A673 (cell line): ENCODE data around the gene SLC35E2B. TPM values are rescaled to one million over a fixed set of nuclear protein-coding genes. Genes with fewer than 3 reads are reported as not detected.
"Not testable (repeated sequence)": the region's sequence is repeated elsewhere in the genome, so short reads cannot be mapped to it uniquely, and the experiment has no call there.

Experiments
- Bru-seq: library from RNA; stranded (reverse); fragments of 400-500 nt; gene quantifications from one replicate; lab custom pipeline; 2021; lab: Mats Ljungman, UMichigan
- BruChase-seq, 2 experiments: library from RNA; stranded (reverse); fragments of 400-500 nt; gene quantifications; one replicate each; lab custom pipeline; 2021; lab: Mats Ljungman, UMichigan
- BruUV-seq: library from RNA; stranded (reverse); fragments of 400-500 nt; replicated peaks from 2 replicates; lab custom pipeline; 2021; lab: Mats Ljungman, UMichigan
- CTCF ChIA-PET: fragments of 300-600 bp; sonication (Branson Sonifier 250); formaldehyde crosslinking; loops from one replicate; lab custom pipeline; 2022; ENCODE audit warnings: antibody characterized with exemption; lab: Charles Lee
- POLR2A ChIA-PET: fragments of 300-600 bp; sonication (Branson Sonifier 250); formaldehyde crosslinking; loops from one replicate; lab custom pipeline; 2022; ENCODE audit warnings: antibody characterized with exemption; ENCODE audit not compliant: low non-redundant PET; lab: Charles Lee
- DNase-seq: peaks from one replicate; pipeline ENCODE4 v3.0.0-alpha.2; 2015; ENCODE audit warnings: low spot score
- H3K27ac ChIP-seq: fragments of 200-600 bp; sonication (generic); 2 replicates; pipeline ENCODE4 v1.5.1; 2016; ENCODE audit warnings: mixed run types, low read depth, mild to moderate bottlenecking, mixed read lengths, antibody characterized with exemption, low read length; ENCODE audit not compliant: poor library complexity, severe bottlenecking
- H3K27me3 ChIP-seq: fragments of 200-600 bp; sonication (generic); replicated peaks from 2 replicates; pipeline ENCODE4 v1.6.1; 2017; ENCODE audit warnings: mixed run types, low read depth, mild to moderate bottlenecking, mixed read lengths, antibody characterized with exemption, low read length; ENCODE audit not compliant: insufficient read depth, poor library complexity
- H3K36me3 ChIP-seq: fragments of 200-600 bp; sonication (generic); 2 replicates; pipeline ENCODE4 v1.6.1; 2016; ENCODE audit warnings: mixed run types, mild to moderate bottlenecking, mixed read lengths, antibody characterized with exemption, low read length; ENCODE audit not compliant: insufficient read depth, poor library complexity, severe bottlenecking
- H3K4me1 ChIP-seq: fragments of 200-600 bp; sonication (generic); 2 replicates; pipeline ENCODE4 v1.6.1; 2017; ENCODE audit warnings: mixed run types, mild to moderate bottlenecking, mixed read lengths, antibody characterized with exemption, low read length; ENCODE audit not compliant: insufficient read depth, poor library complexity, severe bottlenecking
- H3K4me3 ChIP-seq: fragments of 200-600 bp; sonication (generic); 2 replicates; pipeline ENCODE4 v1.5.1; 2016; ENCODE audit warnings: low read depth, mixed run types, mild to moderate bottlenecking, mixed read lengths, low read length; ENCODE audit not compliant: poor library complexity, severe bottlenecking
- H3K9me3 ChIP-seq: fragments of 200-600 bp; sonication (generic); 2 replicates; pipeline ENCODE4 v1.6.1; 2016; ENCODE audit warnings: mixed run types, low read depth, mild to moderate bottlenecking, mixed read lengths, antibody characterized with exemption, low read length; ENCODE audit not compliant: poor library complexity, severe bottlenecking
- intact Hi-C: fragments of 100-400 bp; cut with micrococcal nuclease; formaldehyde crosslinking; loops from one replicate; pipeline ENCODE4 v1.10.0; 2022; ENCODE audit not compliant: unreplicated experiment
- long read RNA-seq: library from polyadenylated mRNA; stranded (forward); transcript quantifications from one replicate; pipeline ENCODE4 v2.0.0, GENCODE V29; 2022
- total RNA-seq: library from RNA; stranded (reverse); gene quantifications from 2 replicates; pipeline ENCODE4 v1.2.3, GENCODE V29; 2021

Gene SLC35E2B
- total RNA-seq (56.3 and 60.5 TPM in 2 replicates), Bru-seq, nascent RNA (percentile 67 among the genes with signal in this experiment), BruChase-seq, experiment 1, labeled RNA remaining after a 2-hour chase (percentile 79 among the genes with signal in this experiment), BruChase-seq, experiment 2, labeled RNA remaining after a 6-hour chase (percentile 93 among the genes with signal in this experiment)
- long read RNA-seq, full-length matches to known transcripts, result 10 of 34 reads
- long read RNA-seq, partial matches to known transcripts, result 1 of 34 reads
- long read RNA-seq, other reads (novel, unspliced or antisense), result 23 of 34 reads

- CTCF ChIA-PET, H3K36me3 ChIP-seq, H3K27me3 ChIP-seq, BruUV-seq, H3K4me1 ChIP-seq, H3K9me3 ChIP-seq, POLR2A ChIA-PET: not testable (repeated sequence)
- Histone ChIP-seq H3K27ac (peak within 1 kb of the TSS; percentile 93), H3K4me3 (peak within 1 kb of the TSS; percentile 46)
- DNase-seq, result peak; percentile 87
- intact Hi-C loops, result loop anchor here (10.0 kb wide), 1 partner anchor 52 kb away; no protein-coding TSS in a partner anchor
Measured at GRCh38 chr1:1692714-1693647, at the start of gene SLC35E2B. TSS of gene SLC35E2B (minus strand) at chr1:1692795. CDS start at chr1:1676699, 16,096 bp downstream.

- H3K27me3 ChIP-seq, H3K36me3 ChIP-seq, DNase-seq, H3K27ac ChIP-seq, H3K9me3 ChIP-seq, POLR2A ChIA-PET, CTCF ChIA-PET, H3K4me3 ChIP-seq, H3K4me1 ChIP-seq, BruUV-seq: not testable (repeated sequence)
- intact Hi-C loops, result loop anchor here (10.0 kb wide), 1 partner anchor 46 kb away; the partner anchor contains the start of gene SLC35E2B
Measured at GRCh38 chr1:1741013-1741412, 48.4 kb upstream of the SLC35E2B start.

- H3K27ac ChIP-seq, DNase-seq, CTCF ChIA-PET, intact Hi-C loops, H3K4me3 ChIP-seq, BruUV-seq, H3K27me3 ChIP-seq, H3K9me3 ChIP-seq, H3K4me1 ChIP-seq, H3K36me3 ChIP-seq, POLR2A ChIA-PET: not testable (repeated sequence)
Measured at GRCh38 chr1:1738799-1739337, 46.3 kb upstream of the SLC35E2B start.

GRCh38 chr1:1737675-1738590 is 45.3 kb upstream of the SLC35E2B start:
- H3K27ac ChIP-seq, BruUV-seq, DNase-seq, H3K36me3 ChIP-seq, H3K4me3 ChIP-seq, intact Hi-C loops, POLR2A ChIA-PET, H3K9me3 ChIP-seq, CTCF ChIA-PET, H3K27me3 ChIP-seq, H3K4me1 ChIP-seq: not testable (repeated sequence)
